GM19397 (cell line): ENCODE data around the gene CHI3L1.
"Not testable (repeated sequence)": the region's sequence is repeated elsewhere in the genome, so short reads cannot be mapped to it uniquely, and the experiment has no call there.

ENCODE experiments used
- ATAC-seq: cut with Tn5 transposase; IDR thresholded peaks from one replicate; pipeline ENCODE4 v1.9.1; 2021; ENCODE audit warnings: mild to moderate bottlenecking, moderate library complexity; ENCODE audit not compliant: unreplicated experiment

CHI3L1 gene

DNA sequence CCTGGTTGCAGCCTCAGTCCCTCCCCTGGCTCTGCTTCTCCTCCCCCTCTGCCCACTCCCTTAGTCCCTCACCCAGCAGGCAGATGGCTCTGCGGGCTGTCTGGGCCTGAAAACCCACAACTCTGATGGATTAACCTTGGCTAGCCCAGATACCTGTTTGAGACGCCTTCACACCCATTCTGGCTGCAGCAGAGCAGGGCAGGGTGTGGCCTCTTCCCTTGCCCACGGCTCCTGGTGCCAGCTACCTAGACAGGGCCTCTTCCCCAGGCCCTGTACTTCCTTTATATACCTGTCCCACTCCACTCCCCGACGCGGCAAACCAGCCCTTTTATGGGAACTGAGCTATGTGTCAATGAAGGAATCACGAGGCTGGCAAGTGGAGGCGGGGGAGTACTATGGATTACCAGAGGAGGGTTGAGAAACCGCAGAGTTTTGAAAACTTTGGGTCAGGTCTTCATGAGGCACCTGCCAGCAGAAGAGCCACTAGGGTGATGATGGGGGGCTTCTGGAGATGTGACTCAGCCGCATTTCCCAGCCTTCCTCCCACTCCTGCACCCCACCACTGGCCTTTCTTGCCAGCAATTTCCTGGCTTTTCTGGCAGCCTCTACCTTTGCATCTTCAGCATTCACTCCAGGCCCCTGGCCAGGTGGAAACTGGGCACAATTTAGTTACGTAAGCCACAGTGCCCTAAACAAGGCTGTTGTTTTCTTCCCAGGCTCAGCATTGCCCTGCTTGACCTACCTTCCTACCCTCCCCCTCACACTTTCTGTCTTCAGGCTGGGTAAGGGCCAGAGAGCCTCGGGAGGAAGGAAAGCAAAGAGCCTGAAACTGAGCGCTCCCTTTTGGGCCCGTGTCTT, at the start of gene CHI3L1:
CHI3L1 (minus strand) TSS at position 259 of the 858 bp plus-strand sequence; CDS start at position 178, 81 bp downstream.
- no peak for ATAC-seq

GRCh38 chr1:203234901-203235300, 48.4 kb upstream of the CHI3L1 start:
- ATAC-seq = not testable (repeated sequence)

DNA sequence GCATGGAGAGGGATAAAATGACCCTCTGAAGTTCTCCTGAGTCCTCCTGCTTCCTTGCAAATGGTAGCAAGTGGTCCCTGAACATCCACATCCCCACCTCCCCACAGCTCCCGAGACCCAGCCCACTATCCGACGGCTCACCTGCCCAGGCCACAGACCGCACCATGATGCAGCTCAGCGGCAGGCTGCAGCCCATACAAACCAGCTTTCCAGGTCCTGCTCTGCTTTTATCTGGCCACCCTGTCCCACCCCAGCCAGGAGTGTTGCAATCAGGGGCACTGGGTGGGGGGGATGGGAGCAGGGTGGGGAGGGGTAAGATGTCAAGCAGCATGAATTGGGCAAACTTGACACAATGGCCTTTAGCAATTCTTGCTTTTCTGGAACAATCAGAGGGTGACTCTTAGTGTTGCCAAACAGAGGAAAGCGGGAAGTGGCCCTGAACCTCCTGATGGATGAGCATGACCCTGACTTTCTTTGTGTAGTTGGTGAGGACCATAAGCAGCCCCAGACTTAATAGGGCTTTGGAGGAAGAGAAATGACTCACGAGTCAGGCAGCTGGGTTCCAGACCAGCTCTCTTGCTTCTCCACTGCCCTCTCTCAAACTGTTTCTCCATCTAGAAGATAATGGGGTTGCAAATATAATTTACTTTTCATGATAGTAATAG, 43.1 kb upstream of the CHI3L1 start, which contains the start of gene CHIT1:
CHIT1 (minus strand) TSS at position 203 of the 665 bp plus-strand sequence; CDS start at position 166, 37 bp downstream.
- ATAC-seq = no peak

DNA sequence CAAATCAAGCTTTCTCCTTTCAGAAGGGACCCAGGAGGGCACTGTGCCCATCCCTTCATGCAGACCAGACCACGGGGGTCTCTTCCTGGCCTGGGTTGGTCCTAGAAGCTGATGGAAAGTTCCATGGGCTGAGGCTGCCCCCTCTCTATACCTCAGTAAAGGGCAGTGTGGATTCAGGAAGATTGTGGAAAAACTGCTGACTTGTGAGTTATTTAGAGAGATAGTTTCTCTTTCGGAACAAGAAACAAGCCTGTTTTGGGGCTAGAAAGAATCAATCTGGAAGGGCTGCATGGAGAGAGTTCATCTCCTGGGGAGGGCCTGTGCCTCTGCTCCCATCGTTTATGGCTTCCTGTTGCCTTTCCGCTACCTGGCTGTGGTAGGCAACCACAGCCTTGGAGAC, 42.2 kb upstream of the CHI3L1 start:
- ATAC-seq = no peak

DNA sequence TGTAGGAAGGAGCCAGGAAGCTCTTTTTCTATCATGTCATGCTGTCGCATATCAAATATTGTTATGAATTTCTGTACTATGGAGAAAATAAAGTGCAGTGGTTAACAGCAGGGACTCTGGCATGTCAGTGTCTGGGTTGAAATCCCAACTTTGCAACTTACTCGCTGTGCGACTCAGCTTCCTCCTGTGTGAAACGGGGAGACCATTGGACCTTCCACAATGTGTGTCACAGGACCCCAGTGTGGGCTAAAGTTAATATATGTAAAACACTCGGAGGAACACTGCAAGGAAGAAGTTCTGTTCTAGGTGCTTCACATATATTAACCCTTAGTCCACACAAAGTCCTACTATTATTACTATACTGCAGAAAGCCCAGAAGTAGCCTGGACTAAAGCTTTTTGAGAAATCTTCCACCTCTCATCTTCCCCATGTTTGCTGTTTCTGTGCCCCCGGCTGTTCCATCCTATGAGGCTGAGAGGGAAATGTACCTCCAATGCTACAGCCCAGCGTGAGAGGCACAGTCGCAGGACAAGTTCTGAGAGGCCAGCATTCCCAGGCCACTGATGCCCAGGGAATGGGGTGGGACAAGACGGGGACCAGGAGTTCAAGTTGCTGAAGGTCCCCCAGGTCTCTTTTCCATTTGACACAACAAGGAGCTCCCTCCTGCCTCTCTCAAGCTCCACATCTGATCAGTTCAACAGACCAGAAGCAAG, 41.0 kb upstream of the CHI3L1 start:
- ATAC-seq = no peak

DNA sequence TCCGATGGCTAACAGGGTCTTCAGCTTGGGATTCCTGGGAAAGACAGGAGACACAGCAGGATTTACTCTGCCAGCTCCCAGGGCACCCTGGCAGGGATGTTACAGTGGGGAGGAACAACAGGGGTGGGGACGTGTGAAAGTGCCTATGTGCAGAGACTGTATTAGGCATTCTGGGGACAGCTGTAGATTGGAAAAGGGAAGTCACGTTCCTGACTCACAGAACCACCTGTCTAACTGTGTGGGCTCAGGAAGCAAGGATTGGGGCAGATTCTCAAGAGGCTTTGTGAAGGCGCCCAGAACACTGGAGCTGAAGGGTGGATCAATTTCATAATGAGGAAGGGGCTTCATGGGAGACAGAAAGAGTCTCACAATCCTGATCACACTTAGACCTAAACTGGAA, 38.6 kb upstream of the CHI3L1 start:
- ATAC-seq = no peak

DNA sequence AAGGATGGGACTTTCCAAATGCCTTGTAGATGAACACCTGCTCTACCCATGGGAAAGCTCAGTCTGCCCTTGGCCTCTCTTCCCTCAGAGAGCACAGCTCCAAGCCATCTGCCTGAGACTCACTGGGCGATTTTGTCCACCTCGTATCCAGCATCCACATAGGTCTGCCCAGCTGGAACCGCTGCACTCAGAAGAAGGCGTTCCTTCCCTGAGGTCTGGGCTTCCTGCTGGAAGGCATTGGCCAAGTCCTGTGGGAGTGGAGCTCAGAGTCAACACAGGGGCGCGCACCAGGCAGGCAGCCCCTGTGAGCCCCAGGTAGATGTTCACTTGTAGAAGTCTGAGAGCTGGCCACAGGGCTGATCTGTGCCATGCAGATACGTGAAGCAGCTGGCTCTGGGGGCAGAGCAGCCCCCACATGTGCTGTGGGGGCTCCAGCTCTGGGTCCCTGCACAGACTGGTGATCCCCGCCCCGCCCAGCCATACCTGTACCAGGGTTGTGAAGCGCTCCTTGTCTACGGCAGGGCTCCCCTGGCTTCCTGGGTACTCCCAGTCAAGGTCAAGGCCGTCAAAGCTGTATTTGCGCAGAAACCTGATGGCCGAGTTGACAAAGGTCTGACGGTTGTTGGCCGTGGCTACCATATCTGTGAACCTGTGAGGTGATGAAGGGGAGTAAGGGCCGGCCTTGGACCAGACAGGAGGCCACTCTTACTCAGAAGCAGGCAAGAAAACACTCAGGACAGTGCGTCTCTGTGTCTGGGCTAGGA, 36.7 kb upstream of the CHI3L1 start:
- ATAC-seq = no peak

DNA sequence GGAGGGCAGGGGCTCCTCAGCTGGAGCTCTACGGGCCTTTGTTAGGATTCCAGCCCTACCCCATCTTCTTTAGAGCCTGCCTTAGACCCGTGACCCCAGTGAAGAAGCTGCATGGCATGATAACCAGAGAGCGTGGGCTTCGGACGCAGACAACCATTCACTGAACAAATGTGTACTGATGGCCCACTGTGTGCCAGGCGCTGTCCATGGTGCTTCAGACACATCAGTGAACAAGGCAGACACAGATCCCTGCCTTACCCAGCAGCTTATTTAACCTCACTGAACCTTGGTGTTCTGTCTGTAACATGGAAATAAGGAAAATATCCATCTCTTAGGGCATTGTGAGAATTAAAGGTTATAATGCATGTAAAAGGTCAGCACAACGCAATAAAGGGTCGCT, 33.4 kb upstream of the CHI3L1 start:
- no peak for ATAC-seq

GRCh38 chr1:203219171-203219570, 32.7 kb upstream of the CHI3L1 start:
- ATAC-seq = no peak

- ATAC-seq = no peak
Measured at GRCh38 chr1:203217668-203218067, 31.2 kb upstream of the CHI3L1 start.

DNA sequence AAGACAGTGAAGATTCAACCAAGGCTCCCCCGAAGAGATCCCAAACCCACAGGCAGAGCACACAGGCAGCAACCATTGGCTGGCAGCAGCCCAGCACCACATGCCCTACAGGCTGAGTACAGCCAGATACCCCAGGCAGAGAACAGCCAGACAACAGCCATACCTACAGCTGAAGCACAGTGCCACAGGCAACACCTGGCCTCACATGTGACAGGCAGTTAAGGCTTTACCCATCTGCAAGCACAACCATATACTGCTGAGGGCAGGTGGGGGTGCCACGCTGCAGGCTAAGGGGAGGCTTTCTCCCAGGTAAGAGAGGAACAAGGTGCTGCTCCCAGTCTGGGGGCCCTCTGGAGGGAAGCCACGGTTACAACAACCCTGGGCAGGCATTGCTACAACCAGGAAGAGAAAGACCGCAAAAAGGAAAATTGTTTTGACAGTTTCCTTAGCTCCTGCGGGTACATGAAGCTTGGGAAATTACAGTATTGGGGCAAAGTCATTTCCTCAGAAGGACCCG, 30.7 kb upstream of the CHI3L1 start:
- ATAC-seq = no peak

GRCh38 chr1:203216274-203217138, 30.0 kb upstream of the CHI3L1 start:
- no peak for ATAC-seq

DNA sequence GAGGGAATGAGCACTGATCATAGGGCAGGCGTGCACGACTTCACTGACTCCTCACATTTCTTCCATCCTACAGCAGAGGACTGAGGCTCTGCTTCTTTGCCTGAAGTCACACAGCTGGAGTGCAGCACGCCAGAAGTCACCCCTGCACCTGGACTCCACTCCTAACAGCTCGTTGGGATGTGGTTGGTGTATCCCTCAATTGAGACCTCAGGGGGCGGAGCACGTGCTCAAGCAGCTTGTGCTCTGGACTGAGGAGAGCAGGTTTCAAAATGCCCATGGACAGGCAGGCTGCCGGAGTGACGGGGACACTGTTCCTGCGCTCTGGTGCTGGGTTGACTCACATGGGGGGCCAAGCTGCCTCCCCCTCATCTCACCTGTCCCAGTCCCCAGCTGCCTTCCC, 29.1 kb upstream of the CHI3L1 start:
- ATAC-seq = no peak

GRCh38 chr1:203214871-203215270, 28.4 kb upstream of the CHI3L1 start:
- ATAC-seq = no peak

DNA sequence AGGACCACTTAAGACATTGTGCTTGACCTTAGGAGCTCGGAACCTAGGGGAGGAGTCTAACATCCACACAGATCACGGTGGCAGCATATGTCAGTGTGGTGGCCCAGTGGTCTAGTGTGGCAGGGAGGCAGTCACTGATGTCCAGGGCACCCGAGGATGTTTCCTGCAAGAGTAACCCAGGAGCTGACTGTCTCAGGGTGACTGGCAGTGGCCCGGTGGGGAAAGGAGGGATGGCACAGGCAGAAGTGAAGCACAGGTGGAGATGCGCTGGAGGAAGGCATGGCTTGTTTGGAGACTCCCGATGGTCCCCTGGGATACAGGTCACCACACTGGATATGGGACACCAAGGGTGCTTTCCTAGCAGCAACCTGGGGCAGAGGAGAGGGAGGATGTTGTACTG, 26.6 kb upstream of the CHI3L1 start:
- ATAC-seq = no peak

DNA sequence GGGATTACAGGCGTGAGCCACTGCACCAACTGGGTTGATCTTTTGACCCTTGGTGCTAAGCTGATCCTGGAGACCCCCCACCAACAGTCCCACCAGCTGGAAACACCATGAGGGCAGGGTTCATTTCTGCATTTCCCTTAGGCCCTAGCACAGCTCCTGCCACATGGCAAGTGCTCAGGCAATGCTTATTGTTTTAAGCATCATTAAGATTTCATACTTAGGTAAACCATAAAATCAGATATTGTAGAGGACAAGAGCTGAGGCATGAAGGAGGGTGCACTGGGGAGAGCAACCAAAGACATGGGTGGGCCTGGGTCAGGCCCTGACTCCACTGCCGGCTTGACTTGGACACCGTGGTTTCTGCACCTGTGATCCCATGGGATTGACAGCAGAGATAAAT, 25.3 kb upstream of the CHI3L1 start:
- no peak for ATAC-seq

DNA sequence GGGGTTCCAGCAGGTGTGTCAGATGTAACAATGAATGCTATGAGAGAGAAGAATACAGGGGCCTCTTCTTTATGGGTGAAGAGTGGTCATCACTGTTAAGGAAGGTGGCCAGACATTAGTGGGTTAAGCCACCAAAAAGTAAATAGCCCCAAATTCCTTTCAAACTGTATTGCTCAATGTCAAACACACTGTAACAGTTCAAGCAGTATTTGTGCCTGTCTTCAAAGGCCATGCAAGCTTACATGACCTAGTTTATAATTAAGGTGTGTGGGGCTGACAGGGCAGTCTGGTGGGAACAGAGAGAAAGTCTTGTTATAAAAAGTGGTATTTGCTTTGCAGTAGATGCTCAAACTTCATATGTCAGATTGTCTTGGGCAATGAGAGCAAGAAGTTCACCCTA, 24.5 kb upstream of the CHI3L1 start:
- no peak for ATAC-seq

- no peak for ATAC-seq
Measured at GRCh38 chr1:203210350-203210749, 23.8 kb upstream of the CHI3L1 start.

DNA sequence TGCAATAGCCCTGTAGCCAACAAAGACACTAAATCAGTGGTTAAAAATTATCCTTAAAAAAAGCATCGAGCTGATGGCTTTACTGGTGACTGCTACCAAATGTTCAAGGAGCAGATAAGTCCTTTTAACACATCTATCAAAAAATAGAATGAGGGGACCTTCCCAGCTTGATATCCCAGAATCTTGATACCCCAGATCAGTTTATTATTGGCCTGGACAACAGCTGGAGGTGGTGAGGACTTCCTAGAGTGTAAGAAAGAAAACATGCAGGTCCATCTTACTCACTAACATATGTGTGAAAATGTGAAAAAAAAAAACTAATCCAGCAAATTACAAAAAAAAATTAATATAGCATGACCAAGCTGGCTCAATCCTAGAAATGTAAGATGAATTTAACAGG, 21.7 kb upstream of the CHI3L1 start:
- ATAC-seq = no peak

DNA sequence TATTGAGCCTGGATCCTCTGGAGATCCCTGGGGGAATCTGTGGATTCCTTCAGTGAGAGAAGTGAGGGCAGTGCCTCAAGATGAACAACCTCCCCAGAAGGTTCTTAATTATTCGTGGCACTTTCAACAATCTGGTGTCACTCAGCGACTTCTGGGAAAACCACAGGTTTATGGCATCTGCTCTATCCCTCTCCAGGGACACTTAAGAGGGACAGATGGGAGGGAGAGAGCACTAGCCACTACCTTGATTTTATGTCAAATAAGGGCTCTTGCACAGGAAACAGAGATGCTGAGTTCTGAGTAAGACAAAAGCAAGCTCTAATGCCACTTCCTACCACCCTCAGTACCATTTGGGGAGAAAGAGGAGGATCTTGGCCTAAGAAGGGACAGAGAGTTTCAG, 21.2 kb upstream of the CHI3L1 start:
- ATAC-seq = no peak
